GM19467 (cell line): Measurements from ENCODE around the gene GRAMD2B.
"Not testable (repeated sequence)": the region's sequence is repeated elsewhere in the genome, so short reads cannot be mapped to it uniquely, and the experiment has no call there.

Experiments
- ATAC-seq: cut with Tn5 transposase; IDR thresholded peaks from one replicate; pipeline ENCODE4 v1.9.1; 2021; ENCODE audit warnings: mild to moderate bottlenecking, moderate library complexity; ENCODE audit not compliant: unreplicated experiment

GRAMD2B gene

DNA sequence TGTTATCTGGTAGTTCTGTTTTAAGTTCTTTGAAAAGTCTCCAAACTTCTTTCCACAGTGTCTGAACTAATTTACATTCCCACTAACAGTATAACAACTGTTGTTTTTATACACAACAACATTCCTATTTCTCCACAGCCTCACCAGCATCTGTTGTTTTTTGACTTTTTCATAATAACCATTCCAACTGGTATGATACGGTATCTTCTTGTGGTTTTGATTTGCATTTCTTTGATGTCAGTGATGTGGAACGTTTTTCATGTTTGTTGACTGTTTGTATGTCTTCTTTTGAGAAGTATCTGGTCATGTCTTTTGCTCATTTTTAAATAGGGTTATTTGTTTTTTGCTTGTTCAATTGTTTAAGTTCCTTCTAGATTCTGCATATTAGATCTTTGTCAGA, 12.6 kb upstream of the GRAMD2B start:
- ATAC-seq = no peak

DNA sequence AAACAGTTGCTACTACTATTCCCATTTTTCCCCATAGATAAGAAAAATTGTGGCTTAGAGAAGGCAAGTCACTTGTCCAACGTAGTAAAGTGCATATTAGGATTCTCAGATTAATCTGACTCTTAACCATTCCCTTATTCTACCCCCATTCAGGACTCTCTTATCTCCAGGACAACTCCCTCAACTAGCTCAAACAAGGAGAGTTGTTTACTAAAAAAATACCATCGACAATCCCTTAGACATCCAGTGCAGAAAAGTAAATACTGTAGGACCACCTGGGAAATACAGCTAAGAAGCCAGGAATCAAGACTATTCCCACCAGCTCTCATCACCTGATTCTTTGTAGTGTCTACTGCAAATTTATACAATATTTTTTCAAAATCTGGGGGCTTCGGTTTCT, 9.4 kb upstream of the GRAMD2B start:
- ATAC-seq = no peak

DNA sequence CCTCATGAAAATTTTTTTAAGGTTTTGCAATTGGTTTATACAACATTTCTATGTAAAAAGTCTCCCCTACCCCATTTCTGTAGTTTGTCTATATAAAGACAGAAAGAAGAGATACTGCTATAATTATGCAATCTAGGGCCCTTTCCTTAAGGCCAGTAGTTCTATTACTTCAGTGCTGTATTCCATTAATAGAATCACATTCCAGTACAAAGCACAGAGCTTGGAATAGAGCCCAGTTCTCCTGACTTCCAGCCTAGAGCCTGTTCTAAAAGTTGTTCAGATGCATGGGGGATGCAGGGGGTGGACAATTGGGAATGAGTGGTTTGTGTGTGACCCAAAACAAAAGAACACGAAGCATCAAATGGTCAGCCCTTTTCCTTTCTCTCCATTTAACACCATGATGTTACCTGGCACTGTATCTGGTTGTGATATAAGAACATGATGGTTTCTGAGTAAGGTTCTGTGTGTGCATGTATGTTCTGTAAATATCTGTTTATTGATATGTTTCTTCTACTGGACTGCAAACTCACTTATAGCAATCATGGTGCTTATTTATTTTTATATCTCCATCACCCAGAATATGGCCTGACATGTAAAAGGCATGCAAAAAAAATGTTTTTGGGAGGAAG, 8.2 kb upstream of the GRAMD2B start:
- no peak for ATAC-seq

DNA sequence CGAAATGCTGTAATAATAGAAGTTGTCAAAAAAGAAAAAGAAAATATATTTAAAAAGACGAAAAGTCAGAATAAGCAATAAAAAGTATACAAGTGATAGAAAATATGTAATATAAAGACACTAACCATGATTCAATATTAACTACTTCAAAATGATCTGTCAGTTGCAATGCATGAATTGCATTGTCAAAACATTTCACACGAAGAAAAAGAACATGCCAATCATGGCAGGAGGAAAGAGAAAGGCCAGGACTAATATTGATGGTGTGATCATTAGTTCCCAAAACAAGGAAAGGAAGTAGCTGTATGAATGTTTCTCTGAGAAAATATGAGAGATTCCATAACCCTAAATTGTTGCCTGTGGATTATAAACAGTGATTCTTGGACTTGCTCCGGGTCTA, 7.4 kb upstream of the GRAMD2B start:
- ATAC-seq = no peak

DNA sequence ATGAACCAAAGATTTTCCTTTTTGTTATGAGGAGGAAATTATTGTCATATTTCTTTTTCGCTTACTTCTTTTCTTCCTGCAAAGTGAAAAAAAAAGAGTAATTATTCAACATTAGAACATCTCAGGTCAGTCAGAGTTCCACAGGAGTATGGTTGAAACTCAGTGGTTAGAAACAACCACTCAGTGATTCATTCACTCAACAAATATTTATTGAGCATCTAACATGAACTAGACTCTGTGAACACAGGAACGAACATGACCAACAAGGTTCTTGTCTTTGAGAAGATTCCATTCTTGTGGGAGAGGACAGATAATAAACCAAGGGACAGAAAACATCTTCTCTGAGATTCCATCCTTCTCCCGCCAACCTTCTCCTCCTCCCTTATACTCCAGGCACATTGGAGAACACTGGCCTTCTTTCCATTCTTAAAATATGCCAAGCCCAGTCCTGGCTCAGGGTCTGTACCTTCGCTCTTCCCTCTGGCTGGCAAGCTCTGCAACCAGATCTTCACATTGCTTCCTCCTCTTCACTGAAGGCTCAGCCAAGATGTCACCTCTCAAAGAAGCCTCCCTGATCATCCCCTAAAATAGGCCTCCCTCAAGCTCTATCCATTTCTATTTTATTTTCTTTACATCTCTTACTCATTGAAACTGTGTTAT, 6.8 kb upstream of the GRAMD2B start:
- no peak for ATAC-seq

DNA sequence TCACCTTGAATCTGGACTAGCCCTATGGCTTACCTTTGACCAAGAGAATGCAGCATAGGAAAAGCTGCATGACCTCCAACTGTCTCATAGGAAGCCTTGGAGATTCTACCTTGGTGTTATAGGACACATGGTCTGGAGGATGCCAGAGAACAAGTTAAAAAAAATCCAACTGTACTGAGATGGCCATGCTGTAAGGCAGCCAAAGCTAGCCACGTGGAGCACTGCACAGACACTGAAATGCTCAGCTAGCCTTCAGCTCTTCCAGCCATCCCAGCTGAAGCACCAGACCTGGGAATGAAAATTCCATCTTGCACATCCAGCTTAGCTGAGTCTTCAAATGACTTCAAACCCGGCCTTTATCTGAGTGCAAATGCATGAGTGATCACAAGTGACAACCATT, 6.0 kb upstream of the GRAMD2B start:
- ATAC-seq = no peak

DNA sequence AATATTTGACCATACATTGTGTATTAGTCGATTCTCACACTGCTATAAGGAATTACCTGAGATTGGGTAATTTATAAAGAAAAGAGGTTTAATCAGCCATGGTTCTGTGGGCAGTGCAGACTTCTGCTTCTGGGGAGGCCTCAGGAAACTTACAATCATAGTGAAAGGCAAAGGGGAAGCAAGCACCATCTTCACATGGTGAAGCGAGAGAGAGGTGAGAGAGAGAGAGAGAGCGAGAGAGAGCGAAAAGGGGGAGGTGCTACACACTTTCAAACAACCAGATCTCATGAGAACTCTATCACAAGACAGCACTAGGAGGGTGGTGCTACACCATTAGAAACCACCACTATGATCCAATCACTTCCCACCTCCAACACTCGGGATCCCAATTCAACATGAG, 4.1 kb upstream of the GRAMD2B start:
- ATAC-seq = no peak

DNA sequence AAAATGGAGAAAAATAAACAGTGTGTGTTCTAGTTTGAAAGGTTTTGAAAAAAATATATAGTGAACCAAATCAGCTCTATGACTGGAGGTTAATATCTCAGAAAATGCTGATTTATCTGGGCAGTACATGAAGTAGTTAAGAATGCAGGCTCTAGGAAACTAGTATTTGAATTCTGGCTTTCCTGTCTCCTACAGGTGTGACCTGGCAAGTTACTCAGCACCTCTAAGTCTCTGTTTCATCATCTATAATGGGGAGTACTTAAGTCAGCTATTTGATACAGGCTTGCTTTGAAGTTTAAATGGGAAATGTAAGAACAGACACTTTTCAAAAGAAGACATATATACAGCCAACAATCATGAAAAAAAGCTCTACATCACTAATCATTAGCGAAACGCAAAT, 5.2 kb downstream of the GRAMD2B start:
- no peak for ATAC-seq

DNA sequence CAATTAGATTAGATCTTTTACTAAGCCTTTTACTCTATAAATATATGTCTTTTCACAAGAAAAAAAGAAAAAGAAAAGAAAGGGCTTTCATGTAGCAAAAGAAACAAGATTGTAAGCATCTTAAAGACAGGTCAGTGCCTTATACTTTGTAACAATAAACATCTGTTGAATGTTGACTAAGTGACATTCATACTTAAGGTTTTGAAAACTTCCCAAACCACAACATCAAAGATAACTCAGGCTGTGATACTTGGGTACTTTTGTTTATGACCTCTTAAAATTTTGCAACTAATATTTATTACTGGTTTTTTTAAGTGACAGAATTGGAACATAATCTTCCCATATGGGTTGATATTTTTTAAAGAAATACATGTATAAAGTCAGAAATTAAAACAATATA, 7.4 kb downstream of the GRAMD2B start:
- ATAC-seq = no peak

DNA sequence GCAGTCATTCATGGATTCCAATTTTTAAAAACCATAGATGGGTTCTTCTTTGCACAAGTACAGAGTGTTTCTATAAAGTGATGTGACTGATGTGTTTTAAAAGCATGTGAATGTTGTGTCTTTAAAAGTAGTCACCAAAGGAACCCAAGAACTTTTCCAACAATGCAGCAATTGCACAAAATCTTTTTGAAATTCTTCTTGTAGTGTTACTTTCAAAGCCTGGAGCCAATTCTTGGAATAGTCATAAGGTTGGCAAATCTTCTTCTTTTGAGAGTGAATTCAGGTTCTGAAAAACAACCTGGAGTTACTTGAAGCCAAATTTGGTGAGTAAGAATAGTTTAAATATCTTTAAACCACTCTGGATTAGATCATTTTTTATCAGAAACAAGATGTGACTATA, 10.5 kb downstream of the GRAMD2B start:
- no peak for ATAC-seq

DNA sequence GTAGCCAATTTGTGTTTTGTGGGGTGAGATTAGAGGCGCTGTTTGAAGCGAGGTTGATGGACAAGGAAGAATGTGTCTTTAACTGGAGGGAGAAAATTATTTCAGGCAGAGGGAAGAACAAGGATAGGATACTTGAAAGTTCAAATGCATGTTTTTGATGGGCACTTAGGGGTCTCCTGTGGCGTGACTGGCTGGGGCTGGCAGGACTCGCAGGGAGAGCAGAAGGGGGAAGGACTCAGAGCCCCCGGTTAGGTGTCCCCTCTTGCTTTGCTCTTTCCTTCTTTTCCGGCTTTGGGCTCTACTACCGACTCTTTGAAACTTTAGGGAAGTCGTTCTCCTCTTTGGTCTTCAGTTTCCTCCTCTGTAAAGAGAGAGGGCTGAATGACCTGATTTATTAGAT, 12.1 kb downstream of the GRAMD2B start:
- no peak for ATAC-seq

DNA sequence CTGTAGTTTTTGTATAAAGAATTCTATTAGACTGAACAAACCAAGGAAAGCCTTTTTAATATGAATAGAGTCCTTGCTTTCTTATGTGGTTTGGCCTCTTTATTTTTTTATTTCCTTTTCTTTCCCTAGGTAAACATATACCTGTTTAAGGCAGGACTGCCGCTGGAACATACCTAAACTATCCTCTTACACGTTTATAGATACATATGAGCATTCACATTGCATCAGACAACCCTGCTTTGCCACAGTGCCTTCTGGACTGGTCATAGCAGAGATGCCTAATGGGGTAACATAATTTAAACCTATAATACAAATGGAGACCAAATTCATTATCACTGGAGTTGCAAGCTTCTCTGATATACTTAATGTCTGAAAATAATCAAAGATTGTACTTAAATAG, 12.5 kb downstream of the GRAMD2B start:
- ATAC-seq = no peak

DNA sequence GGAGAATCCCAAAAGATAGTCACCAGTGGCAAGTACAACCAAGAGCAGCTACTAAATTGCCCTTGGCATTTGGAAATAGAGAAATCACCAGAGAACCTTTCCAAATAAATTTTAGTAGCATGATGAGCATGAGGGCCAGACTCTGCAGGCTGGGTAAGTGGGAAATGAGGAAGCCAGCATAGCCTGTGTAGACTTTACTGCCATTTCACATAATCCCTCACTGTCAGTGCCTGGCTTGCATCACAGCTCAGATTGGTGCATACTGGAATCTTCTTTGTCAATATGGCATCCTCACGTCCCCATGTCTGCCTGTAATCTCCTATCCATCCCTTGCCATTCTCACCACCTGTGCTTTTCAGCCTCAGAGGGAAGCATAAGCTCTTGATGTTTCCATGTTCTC, 14.5 kb downstream of the GRAMD2B start:
- ATAC-seq = no peak

DNA sequence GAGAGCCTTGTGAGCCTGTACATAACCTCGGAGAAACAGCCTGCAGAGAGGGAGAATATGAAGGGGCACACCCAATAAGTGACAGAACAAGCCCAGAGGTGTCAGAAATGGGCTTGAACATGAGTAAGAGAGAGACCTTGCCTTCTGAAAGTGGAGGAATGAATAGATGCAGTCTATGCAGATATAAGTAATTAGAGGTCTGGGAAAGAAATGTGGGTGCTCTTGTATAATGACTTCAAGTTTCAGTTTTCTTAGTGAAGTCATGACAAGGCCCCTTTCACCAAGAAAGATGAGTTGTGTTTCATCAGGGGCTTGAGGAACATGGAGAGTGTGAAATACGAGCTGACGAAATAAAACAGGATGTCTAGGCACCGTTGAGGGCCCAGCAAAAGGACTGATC, 15.1 kb downstream of the GRAMD2B start:
- peak; percentile 70 for ATAC-seq

DNA sequence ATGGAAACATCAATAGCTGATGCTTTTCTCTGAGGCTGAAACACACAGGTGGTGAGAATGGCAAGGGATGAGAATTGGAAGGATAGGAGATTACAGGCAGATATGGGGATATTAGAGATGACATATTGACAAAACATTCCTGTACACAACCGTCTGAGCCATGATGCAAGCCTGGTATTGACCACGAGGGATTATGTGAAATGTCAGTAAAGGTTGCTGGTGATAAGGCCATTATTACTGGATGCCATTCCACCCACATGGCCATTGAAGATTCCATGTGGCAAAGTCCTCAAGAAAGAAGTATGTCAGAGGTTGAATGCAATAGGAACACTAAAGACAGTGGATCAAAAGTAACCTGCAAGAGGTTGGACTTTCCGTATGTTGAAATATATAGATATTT, 15.7 kb downstream of the GRAMD2B start:
- ATAC-seq = no peak

DNA sequence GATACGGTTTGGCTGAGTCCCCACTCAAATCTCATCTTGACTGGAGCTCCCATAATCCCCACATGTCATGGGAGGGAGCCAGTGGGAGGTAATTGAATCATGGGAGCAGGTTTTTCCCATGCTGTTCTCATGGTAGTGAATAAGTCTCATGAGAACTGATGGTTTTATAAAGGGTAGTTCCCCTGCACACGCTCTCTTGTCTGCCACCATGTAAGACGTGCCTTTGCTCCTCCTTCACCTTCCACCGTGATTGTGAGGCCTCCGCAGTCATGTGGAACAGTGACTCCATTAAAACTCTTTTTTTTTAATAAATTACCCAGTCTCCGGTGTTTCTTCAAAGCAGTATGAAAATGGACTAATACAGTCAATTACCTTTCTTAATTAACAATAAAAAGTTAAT, 16.5 kb downstream of the GRAMD2B start:
- ATAC-seq = not testable (repeated sequence)

DNA sequence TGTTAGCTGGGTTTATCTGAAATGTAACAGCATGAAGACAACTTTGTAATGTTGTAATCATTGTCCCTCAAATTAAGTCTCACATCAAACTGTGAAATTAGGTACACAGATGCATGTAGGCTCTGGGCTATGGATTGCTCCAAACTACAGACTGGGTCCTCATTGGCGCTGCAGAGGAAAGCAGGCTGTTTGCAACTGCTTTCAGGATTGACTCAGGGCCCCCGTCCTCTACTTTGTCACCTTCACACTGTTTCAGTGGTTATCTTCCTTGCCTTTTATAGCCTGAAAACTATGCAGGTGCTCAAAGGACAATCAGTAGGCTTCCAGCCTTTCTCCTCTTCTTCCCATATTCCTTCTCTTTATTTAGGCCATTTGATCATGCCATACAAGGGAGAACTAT, 18.0 kb downstream of the GRAMD2B start:
- no peak for ATAC-seq

DNA sequence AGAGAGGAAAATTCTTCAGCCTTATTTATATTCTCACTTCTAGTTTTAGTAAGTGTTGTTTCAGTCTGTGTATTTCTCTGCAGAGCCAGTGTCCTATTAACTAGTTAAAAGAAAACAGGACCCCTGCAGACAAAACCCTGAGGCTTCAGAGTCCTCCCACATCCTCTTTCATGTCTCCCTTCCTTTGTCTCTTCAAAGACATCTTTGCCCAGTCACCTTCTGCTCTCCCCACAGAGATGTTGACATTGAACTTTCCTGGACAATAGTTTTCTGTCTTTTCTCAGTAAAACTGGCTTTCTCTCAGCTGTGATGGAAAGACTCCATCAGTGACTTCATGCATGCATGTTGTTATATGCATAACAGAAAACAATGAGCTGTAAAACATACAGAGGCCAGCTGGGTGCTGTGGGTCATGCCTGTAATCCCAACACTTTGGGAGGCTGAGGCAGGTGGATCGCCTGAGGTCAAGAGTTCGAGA, 20.2 kb downstream of the GRAMD2B start:
- peak; percentile 94 for ATAC-seq

DNA sequence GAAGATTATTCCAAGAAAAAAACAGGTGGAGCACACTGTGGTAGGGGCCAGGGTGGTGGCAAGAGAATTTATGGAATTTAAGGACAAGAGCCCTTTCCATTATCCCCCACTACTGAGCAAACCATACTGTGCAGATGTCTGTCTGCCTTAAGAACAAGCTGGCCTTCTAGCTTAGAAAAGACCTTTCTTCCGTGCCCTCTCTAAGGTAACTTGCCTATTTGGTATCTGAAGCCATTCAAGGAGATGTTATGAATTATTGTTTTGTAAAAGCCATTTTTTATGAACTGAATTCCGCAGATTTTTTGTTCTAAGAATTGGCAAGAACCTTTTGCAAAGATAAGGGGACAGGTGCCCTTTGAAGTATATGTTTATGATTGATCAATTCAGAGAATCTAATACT, 20.9 kb downstream of the GRAMD2B start:
- ATAC-seq = no peak

DNA sequence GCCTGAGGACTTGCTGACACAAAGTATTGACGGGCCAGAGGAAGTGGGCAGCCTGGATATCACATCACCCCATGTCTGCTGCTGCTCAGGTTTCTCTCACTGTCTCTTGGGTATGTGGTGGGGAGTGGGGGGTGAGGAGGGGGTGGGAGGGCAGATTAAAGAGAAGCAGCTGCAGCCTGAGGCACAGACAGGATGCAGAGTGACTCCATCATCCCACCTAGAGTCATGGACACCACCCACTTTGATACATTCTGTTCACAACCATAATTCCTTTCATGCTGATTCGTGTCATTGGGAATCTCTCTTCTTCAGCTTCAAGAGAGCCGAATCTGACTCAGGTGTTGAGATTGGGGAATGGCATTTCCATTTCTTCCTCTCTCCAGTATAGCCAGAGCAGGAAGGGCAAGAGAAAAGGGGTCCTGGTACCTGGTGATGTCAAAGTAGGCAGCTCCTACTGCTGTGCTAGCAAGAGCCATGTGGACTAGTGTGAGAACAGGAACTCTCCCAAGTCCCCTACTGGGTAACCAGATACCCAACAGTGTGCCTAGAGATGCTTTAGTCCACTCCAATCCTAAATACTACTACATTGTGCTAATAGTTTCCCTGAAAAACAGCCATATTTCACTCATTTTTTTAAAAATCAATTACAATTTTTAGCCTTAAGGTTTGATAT, 22.4 kb downstream of the GRAMD2B start:
- ATAC-seq = no peak

DNA sequence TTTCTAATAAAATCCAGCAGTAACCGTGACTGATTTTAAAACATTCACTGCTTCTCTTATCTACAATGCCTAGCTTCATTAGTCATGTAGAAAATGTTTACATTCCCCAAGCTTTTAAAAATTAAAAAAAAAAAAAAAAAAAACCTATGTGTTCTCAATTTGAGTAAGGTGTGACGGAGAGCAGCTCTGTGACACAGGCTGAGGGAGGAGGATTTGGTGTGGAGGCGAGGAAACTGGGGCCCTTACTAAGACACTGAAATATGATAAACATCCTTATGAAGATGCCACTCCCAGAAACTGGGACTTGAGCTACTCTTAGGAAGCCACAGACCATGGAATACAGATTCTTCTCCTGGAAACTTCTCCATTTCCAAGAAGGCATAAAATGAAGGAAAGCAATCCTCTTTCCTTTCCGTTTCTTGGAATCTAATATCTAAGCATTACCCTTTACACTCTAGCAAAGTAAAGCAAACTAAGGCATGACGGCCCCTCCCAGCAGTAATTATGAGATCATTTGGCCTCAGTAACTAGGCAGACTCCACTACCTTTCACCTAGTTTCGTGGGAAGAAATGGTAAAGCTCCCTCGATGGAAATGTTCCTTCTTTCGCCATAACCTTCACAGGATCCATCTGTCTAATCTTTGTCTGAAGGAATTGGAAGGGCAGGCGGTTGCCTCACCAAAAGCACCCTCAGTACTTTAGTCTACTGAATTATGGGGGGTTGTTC, 23.5 kb downstream of the GRAMD2B start:
- no peak for ATAC-seq

DNA sequence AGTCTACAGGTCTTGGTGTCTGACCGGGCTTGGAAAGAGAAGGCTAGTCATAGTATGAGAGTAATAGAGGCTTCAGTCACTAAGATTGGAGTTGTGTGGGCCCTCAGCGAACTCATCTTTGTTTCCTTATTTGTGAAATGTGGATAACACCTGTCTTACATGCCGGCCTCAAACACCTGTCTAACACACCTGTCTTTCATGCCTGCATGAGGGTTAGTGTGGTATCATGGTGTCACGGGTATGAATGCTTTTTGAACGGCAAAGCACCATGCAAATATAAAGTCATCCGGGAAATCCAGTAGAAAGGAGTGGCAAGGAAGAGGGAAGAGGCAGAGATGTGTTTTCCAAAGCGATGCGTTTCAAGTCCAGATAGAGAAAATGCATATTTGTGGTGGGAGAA, 25.5 kb downstream of the GRAMD2B start:
- no peak for ATAC-seq
